SK-N-MC (cell line): Measurements from ENCODE around the gene HELZ2.

Source experiments
- DNase-seq: peaks from one replicate; pipeline ENCODE4 v3.0.0-alpha.2; 2011; ENCODE audit warnings: low read depth, low spot score
- H3K27ac ChIP-seq: fragments of 200-600 bp; sonication (generic); 2 replicates; pipeline ENCODE4 v1.5.1; 2016; ENCODE audit warnings: mixed run types
- H3K36me3 ChIP-seq: fragments of 200-600 bp; sonication (generic); 2 replicates; pipeline ENCODE4 v1.6.1; 2017; ENCODE audit warnings: antibody characterized with exemption, low read length, mixed read lengths; ENCODE audit not compliant: insufficient read depth
- H3K4me3 ChIP-seq: fragments of 200-600 bp; sonication (generic); 2 replicates; pipeline ENCODE4 v1.5.1; 2016
- H3K9ac ChIP-seq: fragments of 200-600 bp; sonication (generic); 2 replicates; pipeline ENCODE4 v1.8.0; 2017; ENCODE audit warnings: mixed run types, mixed read lengths; ENCODE audit not compliant: insufficient read length
- H3K9me3 ChIP-seq: fragments of 200-600 bp; sonication (generic); 2 replicates; pipeline ENCODE4 v1.6.1; 2017; ENCODE audit warnings: low read depth, mild to moderate bottlenecking, antibody characterized with exemption, low read length, moderate library complexity, mixed read lengths
- EZH2 ChIP-seq: fragments of 200-600 bp; sonication (generic); IDR thresholded peaks from one replicate; pipeline ENCODE4 v1.6.1; 2017; ENCODE audit warnings: antibody characterized with exemption
- FOXP2 ChIP-seq: optimal IDR thresholded peaks from 2 replicates; pipeline ENCODE3; 2011; ENCODE audit warnings: mild to moderate bottlenecking, moderate library complexity; ENCODE audit not compliant: insufficient read depth; ENCODE audit errors: extremely low read length, control extremely low read depth
- POLR2AphosphoS5 ChIP-seq: IDR thresholded peaks from 2 replicates; pipeline ENCODE4 v1.6.1; 2012; ENCODE audit warnings: mild to moderate bottlenecking, low read depth, low read length, borderline replicate concordance

The HELZ2 gene

DNA sequence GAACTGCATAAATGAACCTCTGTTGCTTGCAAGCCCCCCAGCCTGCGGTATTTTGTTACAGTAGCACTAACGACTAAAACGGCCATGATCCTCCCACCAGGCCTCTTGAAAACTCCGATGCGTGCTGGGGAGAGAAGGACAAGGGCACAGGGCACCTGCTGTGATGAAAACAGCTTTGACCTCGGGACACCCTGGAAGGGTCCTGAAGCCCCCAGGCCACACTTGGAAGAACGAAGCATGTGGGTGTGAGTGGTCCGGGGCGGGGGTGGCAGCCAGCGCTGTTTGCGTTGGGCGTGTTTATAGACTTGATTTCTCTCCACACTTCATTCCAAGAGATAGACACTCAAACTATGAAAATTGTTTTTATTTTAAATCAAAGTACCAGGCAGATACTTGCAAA, 13.2 kb upstream of the HELZ2 start:
- no peak for DNase-seq
- Histone ChIP-seq H3K27ac (no peak overlapping the region), H3K36me3 (no peaks in the 10 kb centered on the region; the same call in 1 of the 2 replicates), H3K9ac (no peak overlapping the region), H3K9me3 (no peaks in the 10 kb centered on the region), H3K4me3 (no peak overlapping the region)
- no peak for TF ChIP-seq FOXP2

DNA sequence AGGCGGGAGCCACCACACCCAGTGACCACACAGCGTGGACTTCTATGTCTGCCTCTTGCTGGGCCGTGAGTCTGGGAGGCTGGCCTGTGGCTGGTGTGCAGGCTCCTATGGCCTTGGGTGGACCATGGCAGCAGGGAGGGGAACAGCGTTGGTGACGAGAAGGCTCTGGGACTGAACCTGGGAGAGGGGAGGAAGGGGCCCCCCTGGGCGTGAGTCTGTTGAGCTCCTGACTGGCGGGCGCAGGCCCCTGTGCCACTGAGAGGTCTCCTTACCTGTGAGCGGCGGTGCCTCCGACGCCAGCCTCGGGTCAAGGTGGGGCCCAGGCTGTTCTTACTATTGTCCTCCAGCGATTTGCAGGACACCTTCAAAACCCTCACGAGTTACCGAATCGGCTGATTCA, 12.8 kb upstream of the HELZ2 start:
- H3K9ac ChIP-seq, result no peak overlapping the region
- no peaks in the 10 kb centered on the region; the same call in 1 of the 2 replicates for H3K36me3 ChIP-seq
- TF ChIP-seq FOXP2, result no peak
- no peak; the same call in 1 of the 2 replicates for TF ChIP-seq POLR2AphosphoS5
- no peak for TF ChIP-seq EZH2
- no peak overlapping the region for H3K4me3 ChIP-seq
- H3K9me3 ChIP-seq, result no peaks in the 10 kb centered on the region
- H3K27ac ChIP-seq, result no peak overlapping the region
- no peak for DNase-seq

DNA sequence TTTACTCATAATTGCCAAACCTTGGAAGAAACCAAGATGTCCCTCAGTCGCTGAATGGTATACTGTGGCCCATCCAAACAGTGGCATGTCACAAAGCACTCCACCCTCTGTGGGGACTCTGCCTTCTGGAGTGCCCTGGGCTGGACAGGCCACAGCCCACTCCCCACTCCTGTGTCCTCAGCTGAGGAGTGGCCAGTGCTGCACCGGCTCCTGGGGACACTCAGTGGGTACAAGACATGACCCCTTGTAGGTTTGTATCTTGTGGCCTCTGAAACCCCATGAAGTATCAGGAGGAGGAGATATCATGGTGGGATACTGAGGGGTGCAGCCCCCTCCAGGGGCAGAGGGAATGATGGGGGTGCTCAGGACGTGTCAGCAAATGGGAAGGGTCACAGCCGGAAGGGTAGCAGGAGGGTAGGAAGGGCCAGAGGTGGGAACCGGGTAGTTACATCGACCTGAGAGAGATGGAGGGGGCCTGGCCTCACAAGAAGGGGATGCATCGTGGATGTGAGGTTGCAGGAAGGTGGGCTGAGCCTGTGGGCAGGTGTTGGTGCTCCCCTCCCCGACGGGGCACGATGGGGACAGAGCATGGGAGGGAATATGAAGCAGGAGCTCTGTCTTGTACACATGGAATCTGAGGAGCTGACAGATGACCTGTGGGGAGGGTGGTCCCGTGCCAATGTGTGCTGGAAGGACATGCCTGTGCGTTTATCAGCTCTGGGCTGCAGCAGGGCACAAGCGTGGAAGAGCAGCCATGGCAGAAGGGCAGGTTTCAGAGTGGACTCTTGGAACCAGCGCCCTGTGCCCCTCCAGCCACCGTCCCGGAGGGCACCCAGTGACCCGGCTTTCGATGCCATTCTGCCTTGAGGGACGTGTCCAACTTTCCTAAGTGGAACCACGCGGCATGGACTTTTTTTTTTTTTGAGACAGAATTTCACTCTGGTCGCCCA, 11.9 kb upstream of the HELZ2 start:
- no peak for DNase-seq
- Histone ChIP-seq H3K4me3 (no peak overlapping the region), H3K9ac (no peak overlapping the region), H3K27ac (no peak overlapping the region), H3K36me3 (no peaks in the 10 kb centered on the region; the same call in 1 of the 2 replicates), H3K9me3 (no peaks in the 10 kb centered on the region)
- no peak for TF ChIP-seq FOXP2
- no peak for TF ChIP-seq EZH2

DNA sequence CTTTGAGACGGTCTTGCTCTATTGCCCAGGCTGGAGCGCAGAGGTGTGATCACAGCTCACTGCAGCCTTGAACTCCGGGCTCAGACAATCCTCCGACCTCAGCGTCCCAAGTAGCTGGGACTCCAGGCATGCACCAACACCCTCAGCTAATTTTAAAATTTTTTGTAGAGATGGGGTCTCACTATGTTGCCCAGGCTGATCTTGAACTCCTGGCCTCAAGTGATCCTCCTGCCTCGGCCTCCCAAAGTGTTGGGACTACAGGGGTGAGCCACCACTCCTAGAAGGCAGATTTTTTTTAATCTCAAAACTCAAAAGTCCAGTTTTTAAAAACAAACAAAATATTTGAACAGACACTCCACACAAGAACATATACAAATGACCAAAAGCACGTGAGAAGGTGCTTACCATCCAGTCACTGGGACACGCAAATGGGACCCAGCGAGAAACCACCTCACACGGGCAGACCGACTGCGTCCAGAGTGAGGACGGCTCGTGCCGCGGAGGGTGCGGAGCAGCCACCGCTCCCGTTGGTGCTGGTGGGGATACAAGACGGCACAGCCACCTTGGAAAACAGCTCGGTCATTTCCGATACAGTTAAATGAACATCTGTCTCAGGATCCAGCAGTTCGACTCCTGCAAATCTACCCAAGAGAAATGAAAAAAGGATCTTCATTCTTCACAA, 8.5 kb upstream of the HELZ2 start:
- no peak for TF ChIP-seq POLR2AphosphoS5
- TF ChIP-seq EZH2, result no peak
- no peak for TF ChIP-seq FOXP2
- DNase-seq, result no peak
- Histone ChIP-seq H3K36me3 (no peaks in the 10 kb centered on the region), H3K9me3 (no peaks in the 10 kb centered on the region), H3K9ac (no peak overlapping the region), H3K27ac (no peak overlapping the region), H3K4me3 (no peak overlapping the region)

DNA sequence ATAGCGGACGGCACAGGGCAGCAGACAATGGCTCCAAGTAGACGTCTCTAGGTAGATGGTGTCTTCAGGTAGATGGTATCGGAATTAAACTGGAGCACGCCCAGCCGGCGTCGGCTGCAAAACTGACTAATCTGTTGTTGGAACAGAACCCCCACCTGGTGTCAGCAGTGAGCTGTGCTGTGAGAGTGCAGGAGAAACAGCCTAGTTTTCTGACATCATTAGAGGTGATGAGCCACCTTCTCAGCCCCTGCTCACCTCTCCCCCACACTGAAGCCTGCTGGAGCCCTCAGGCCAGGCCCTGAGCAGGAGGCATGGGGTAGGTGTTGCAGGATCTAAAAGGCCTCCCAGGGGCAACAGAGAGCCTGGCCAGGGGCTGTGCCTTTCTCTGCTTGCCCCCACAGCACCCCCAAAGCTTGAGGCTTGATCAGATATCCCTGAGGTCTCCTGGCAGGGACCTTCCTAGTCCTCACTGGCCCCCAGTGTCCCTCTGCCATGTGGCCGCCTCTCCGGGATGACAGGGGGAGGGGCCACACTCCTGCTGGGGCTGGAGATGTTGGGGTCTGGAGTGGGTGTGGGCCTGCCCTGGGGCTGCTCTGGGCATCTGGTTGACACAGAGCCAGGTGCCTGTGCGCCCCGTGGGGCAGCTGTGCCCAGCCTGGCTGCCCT, 6.9 kb upstream of the HELZ2 start:
- H3K27ac ChIP-seq, result no peak overlapping the region
- no peaks in the 10 kb centered on the region for H3K36me3 ChIP-seq
- no peak overlapping the region for H3K4me3 ChIP-seq
- DNase-seq, result no peak
- no peaks in the 10 kb centered on the region for H3K9me3 ChIP-seq
- no peak for TF ChIP-seq EZH2
- no peak for TF ChIP-seq FOXP2
- H3K9ac ChIP-seq, result no peak overlapping the region

DNA sequence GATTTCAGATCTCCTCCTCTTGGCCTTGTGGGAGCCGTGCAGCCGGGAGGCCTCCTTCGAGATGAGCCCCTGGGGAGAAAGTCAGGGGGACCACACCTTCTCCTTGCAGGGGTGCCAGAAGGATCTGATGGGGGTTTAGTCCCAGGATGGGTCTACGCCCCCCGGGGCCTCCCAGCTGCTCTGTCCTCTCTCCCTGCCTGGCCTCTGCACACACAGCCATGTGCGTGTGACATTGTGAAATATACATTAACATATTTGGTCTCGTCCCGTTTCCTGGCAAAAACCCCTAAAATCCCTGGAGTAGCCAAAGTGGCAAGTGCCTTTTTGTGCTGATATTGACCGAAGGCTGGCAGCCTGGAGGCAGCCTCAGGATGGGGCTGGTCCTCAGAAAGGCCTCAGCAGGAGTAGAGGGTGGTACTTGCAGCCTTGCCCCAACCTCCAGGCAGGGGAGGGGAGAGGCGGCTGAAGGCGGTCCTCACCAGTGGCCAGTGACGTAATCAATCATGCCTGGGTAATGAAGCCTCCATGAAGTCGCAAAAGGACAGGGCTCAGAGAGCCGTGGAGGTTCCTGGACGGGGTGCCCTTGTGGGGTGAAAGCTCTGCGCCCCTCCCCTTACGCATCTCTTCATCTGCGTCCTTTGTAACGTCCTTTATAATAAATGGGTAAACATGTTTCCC, 5.1 kb upstream of the HELZ2 start:
- no peak for DNase-seq
- no peak overlapping the region for H3K4me3 ChIP-seq
- H3K36me3 ChIP-seq, result no peaks in the 10 kb centered on the region
- H3K9ac ChIP-seq, result no peak overlapping the region
- H3K27ac ChIP-seq, result no peak overlapping the region
- TF ChIP-seq POLR2AphosphoS5, result no peak
- TF ChIP-seq FOXP2, result no peak
- TF ChIP-seq EZH2, result no peak
- H3K9me3 ChIP-seq, result no peaks in the 10 kb centered on the region

DNA sequence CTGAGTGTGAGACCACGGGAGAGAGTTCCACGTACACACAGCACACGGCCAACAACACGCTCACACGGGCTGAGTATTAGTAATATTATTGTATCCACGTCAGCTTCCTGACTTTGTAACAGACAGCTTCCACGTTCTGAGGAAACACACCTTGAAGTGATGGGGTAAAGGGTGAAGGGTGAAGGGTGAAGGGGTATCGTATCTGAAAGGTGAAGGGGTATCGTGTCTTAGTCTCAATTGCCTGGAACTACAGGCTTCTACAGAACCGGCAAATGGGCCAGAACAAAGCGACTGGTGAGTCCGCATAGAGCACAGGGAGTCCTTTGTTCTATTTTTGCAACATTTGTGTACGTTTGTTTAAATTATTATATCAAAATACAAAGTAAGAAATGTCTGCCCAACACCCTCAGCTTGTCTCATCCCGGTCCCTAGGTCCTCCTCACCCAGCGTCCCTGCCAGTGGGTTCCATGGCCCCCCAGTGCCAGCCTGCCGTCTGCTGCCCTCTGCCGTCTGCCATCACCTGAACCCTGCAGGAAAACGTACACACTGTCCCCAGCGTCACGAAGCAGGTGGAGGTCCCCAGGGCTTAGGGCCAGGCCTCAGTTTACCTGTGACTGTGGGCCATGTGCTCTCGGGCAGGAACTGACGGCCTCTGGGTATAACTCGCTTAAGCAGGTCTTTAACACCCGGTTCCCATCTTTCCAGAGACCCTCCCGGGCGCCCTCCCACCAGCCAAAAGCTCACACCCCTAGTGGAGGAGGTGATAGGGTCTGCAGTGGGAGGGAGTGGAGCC, 4.4 kb upstream of the HELZ2 start:
- no peak overlapping the region for H3K27ac ChIP-seq
- DNase-seq, result no peak
- TF ChIP-seq POLR2AphosphoS5, result no peak
- no peak for TF ChIP-seq EZH2
- TF ChIP-seq FOXP2, result no peak
- H3K9ac ChIP-seq, result no peak overlapping the region
- no peaks in the 10 kb centered on the region for H3K9me3 ChIP-seq
- H3K36me3 ChIP-seq, result no peaks in the 10 kb centered on the region
- no peak overlapping the region for H3K4me3 ChIP-seq
